HepG2 (cell line): ENCODE measurements around the gene CCDC57. TPM values are rescaled to one million over a fixed set of nuclear protein-coding genes. Genes with fewer than 3 reads are reported as not detected.

Experiments
- ERF ChIP-seq: IDR thresholded peaks from 2 replicates; pipeline ENCODE4 v1.6.1; 2018; ENCODE audit warnings: missing biosample characterization, missing genetic modification reagents
- SRSF1 ChIP-seq: fragments of 200-400 bp; formaldehyde crosslinking; optimal IDR thresholded peaks from 2 replicates; pipeline ENCODE3; 2017; ENCODE audit warnings: mild to moderate bottlenecking, low read depth, low read length, moderate library complexity
- SRY ChIP-seq: sonication (generic); formaldehyde crosslinking; IDR thresholded peaks from 2 replicates; pipeline ENCODE4 v1.8.0; 2022; ENCODE audit warnings: mild to moderate bottlenecking, missing genetic modification reagents
- ZBTB7B ChIP-seq: sonication (generic); formaldehyde crosslinking; IDR thresholded peaks from 2 replicates; pipeline ENCODE4 v1.4.0; 2020; ENCODE audit warnings: missing genetic modification reagents
- ZNF292 ChIP-seq: sonication (generic); formaldehyde crosslinking; IDR thresholded peaks from 2 replicates; pipeline ENCODE4 v1.8.1; 2022; ENCODE audit warnings: mild to moderate bottlenecking, low read depth, missing genetic modification reagents, borderline replicate concordance
- ZNF556 ChIP-seq: sonication (generic); formaldehyde crosslinking; IDR thresholded peaks from 2 replicates; pipeline ENCODE4 v1.4.0; 2020; ENCODE audit warnings: mild to moderate bottlenecking, missing genetic modification reagents, borderline replicate concordance
- polyA plus RNA-seq, 8 experiments: library from polyadenylated mRNA; depleted of rRNA in 3 of 8; stranded (reverse) in 7 of 8; unstranded in 1 of 8; fragments of >200 nt; fragmentation: Illumina TruSeq in 4 of 8; extraction: Trizol in 4 of 8; gene quantifications; 2 replicates each; pipeline versions ENCODE4 v1.2.1 to v1.2.3, GENCODE V29; 2011 to 2016; ENCODE audit warnings: low read depth in 4 of 8, missing spikeins in 1 of 8, mixed read lengths in 1 of 8; ENCODE audit not compliant: insufficient read depth in 1 of 8
- total RNA-seq, 5 experiments: library from RNA; depleted of rRNA; stranded (reverse); fragments of >200 nt; fragmentation: Illumina TruSeq; extraction: Trizol; gene quantifications; 2 replicates each; pipeline ENCODE4 v1.2.3, GENCODE V29; 2016; ENCODE audit warnings: low read depth in 1 of 5
- TF ChIP-seq, protein P1 (sequence below): sonication (generic); formaldehyde crosslinking; IDR thresholded peaks from 2 replicates; pipeline ENCODE4 v1.8.0; 2022; ENCODE audit warnings: missing genetic modification reagents, mild to moderate bottlenecking, borderline replicate concordance
- TF ChIP-seq, protein P2 (sequence below), 2 experiments: sonication (generic) in 1 of 2; formaldehyde crosslinking in 1 of 2; IDR thresholded peaks; 2 replicates each; pipeline versions ENCODE4 v1.4.0 to v1.6.1; 2018 to 2020; ENCODE audit warnings: missing genetic modification reagents in 2 of 2, borderline replicate concordance in 1 of 2, low read depth in 1 of 2, mild to moderate bottlenecking in 1 of 2, missing biosample characterization in 1 of 2
- TF ChIP-seq, protein P3 (sequence below): sonication (generic); formaldehyde crosslinking; IDR thresholded peaks from 2 replicates; pipeline ENCODE4; 2020; ENCODE audit warnings: missing genetic modification reagents, mild to moderate bottlenecking, borderline replicate concordance
- TF ChIP-seq, protein P4 (sequence below): sonication (generic); formaldehyde crosslinking; conservative IDR thresholded peaks from 2 replicates; pipeline ENCODE4 v1.8.1; 2023; ENCODE audit warnings: missing genetic modification reagents
- TF ChIP-seq, protein P5 (sequence below): sonication (generic); formaldehyde crosslinking; IDR thresholded peaks from 2 replicates; pipeline ENCODE4 v1.5.0; 2020; ENCODE audit warnings: mild to moderate bottlenecking, missing genetic modification reagents
- TF ChIP-seq, protein P6 (sequence below), 2 experiments: IDR thresholded peaks; 2 replicates each; pipeline ENCODE4 v1.6.1; 2011 to 2012; ENCODE audit warnings: low read length in 2 of 2, borderline replicate concordance in 1 of 2, low read depth in 1 of 2, mild to moderate bottlenecking in 1 of 2, moderate library complexity in 1 of 2

The CCDC57 gene
- total and polyA plus RNA-seq, 2 of the 13 experiments (the other 11 are each of a cell fraction or from before 2014, with no cell fraction given): 59.3 to 59.9 TPM

DNA sequence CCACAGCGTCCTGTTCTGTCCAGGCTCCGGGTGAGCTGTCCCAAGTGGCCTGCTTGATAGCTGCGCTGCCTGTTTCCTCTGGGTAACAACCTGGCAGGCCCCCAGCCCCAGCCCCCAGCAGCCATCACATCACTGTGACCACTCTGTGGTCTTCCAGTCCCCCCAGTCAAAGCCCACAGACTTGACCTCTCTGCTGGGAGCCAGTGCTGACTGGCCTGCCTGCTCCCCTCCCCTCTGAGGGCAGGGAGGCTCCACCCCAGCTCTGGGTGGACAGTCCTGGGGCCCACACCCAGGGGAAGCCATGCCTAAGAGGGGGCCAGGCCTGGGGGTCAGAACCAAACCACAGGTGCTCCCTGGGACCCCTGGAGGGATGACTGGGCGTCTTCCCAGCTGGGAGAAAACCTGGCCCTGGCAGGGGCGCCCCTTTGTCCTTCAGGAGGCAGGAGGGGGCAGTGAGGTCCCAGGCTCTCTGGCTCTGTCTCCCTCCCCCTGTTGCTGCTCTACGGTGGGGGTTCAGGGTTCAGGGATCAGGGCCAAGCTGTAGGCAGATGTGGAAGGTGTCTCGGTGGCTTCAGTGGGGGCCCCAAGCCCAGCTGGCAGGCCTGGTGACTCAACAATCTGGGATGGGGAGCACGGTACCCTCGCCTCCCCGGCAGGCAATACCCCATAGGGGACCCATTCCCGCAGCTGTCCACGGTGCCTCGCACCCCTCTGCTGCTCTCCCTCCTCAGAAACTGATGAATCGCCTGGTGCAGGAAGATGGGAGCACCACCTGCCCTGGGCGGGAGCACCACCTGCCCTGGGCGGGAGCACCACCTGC lies 14.4 kb upstream of the CCDC57 start (continued):
- TF ChIP-seq, protein P1, sequence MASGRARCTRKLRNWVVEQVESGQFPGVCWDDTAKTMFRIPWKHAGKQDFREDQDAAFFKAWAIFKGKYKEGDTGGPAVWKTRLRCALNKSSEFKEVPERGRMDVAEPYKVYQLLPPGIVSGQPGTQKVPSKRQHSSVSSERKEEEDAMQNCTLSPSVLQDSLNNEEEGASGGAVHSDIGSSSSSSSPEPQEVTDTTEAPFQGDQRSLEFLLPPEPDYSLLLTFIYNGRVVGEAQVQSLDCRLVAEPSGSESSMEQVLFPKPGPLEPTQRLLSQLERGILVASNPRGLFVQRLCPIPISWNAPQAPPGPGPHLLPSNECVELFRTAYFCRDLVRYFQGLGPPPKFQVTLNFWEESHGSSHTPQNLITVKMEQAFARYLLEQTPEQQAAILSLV: 0 out of 2 replicates have a peak, but pooled peaks have one; percentile 35
- TF ChIP-seq, protein P2, sequence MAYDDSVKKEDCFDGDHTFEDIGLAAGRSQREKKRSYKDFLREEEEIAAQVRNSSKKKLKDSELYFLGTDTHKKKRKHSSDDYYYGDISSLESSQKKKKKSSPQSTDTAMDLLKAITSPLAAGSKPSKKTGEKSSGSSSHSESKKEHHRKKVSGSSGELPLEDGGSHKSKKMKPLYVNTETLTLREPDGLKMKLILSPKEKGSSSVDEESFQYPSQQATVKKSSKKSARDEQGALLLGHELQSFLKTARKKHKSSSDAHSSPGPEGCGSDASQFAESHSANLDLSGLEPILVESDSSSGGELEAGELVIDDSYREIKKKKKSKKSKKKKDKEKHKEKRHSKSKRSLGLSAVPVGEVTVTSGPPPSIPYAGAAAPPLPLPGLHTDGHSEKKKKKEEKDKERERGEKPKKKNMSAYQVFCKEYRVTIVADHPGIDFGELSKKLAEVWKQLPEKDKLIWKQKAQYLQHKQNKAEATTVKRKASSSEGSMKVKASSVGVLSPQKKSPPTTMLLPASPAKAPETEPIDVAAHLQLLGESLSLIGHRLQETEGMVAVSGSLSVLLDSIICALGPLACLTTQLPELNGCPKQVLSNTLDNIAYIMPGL (CRISPR knock-in tag; IDR thresholded peaks at IDR 0.05; ENCODE audit: borderline replicate concordance in 1 of 2, low read depth in 1 of 2): peak; percentile 6 to 29; a peak in 1 of 4 replicates
- TF ChIP-seq ZNF556 (CRISPR knock-in tag) (peak; percentile 34; the same call in 1 of the 2 replicates), ZBTB7B (CRISPR knock-in tag) (peak; percentile 90), ZNF292 (CRISPR knock-in tag) (peak; percentile 38; the same call in 1 of the 2 replicates), SRSF1 (peak; percentile 92), ERF (CRISPR knock-in tag) (peak; percentile 56), SRY (0 out of 2 replicates have a peak, but pooled peaks have one; percentile 28)
- TF ChIP-seq, protein P3, sequence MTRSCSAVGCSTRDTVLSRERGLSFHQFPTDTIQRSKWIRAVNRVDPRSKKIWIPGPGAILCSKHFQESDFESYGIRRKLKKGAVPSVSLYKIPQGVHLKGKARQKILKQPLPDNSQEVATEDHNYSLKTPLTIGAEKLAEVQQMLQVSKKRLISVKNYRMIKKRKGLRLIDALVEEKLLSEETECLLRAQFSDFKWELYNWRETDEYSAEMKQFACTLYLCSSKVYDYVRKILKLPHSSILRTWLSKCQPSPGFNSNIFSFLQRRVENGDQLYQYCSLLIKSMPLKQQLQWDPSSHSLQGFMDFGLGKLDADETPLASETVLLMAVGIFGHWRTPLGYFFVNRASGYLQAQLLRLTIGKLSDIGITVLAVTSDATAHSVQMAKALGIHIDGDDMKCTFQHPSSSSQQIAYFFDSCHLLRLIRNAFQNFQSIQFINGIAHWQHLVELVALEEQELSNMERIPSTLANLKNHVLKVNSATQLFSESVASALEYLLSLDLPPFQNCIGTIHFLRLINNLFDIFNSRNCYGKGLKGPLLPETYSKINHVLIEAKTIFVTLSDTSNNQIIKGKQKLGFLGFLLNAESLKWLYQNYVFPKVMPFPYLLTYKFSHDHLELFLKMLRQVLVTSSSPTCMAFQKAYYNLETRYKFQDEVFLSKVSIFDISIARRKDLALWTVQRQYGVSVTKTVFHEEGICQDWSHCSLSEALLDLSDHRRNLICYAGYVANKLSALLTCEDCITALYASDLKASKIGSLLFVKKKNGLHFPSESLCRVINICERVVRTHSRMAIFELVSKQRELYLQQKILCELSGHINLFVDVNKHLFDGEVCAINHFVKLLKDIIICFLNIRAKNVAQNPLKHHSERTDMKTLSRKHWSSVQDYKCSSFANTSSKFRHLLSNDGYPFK: 0 out of 2 replicates have a peak, but pooled peaks have one; percentile 27
- TF ChIP-seq, protein P4, sequence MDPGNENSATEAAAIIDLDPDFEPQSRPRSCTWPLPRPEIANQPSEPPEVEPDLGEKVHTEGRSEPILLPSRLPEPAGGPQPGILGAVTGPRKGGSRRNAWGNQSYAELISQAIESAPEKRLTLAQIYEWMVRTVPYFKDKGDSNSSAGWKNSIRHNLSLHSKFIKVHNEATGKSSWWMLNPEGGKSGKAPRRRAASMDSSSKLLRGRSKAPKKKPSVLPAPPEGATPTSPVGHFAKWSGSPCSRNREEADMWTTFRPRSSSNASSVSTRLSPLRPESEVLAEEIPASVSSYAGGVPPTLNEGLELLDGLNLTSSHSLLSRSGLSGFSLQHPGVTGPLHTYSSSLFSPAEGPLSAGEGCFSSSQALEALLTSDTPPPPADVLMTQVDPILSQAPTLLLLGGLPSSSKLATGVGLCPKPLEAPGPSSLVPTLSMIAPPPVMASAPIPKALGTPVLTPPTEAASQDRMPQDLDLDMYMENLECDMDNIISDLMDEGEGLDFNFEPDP (CRISPR knock-in tag): 0 out of 2 replicates have a peak, but pooled peaks have one; percentile 78
- TF ChIP-seq, protein P5, sequence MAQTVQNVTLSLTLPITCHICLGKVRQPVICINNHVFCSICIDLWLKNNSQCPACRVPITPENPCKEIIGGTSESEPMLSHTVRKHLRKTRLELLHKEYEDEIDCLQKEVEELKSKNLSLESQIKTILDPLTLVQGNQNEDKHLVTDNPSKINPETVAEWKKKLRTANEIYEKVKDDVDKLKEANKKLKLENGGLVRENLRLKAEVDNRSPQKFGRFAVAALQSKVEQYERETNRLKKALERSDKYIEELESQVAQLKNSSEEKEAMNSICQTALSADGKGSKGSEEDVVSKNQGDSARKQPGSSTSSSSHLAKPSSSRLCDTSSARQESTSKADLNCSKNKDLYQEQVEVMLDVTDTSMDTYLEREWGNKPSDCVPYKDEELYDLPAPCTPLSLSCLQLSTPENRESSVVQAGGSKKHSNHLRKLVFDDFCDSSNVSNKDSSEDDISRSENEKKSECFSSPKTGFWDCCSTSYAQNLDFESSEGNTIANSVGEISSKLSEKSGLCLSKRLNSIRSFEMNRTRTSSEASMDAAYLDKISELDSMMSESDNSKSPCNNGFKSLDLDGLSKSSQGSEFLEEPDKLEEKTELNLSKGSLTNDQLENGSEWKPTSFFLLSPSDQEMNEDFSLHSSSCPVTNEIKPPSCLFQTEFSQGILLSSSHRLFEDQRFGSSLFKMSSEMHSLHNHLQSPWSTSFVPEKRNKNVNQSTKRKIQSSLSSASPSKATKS (CRISPR knock-in tag): no peak
- TF ChIP-seq, protein P6, sequence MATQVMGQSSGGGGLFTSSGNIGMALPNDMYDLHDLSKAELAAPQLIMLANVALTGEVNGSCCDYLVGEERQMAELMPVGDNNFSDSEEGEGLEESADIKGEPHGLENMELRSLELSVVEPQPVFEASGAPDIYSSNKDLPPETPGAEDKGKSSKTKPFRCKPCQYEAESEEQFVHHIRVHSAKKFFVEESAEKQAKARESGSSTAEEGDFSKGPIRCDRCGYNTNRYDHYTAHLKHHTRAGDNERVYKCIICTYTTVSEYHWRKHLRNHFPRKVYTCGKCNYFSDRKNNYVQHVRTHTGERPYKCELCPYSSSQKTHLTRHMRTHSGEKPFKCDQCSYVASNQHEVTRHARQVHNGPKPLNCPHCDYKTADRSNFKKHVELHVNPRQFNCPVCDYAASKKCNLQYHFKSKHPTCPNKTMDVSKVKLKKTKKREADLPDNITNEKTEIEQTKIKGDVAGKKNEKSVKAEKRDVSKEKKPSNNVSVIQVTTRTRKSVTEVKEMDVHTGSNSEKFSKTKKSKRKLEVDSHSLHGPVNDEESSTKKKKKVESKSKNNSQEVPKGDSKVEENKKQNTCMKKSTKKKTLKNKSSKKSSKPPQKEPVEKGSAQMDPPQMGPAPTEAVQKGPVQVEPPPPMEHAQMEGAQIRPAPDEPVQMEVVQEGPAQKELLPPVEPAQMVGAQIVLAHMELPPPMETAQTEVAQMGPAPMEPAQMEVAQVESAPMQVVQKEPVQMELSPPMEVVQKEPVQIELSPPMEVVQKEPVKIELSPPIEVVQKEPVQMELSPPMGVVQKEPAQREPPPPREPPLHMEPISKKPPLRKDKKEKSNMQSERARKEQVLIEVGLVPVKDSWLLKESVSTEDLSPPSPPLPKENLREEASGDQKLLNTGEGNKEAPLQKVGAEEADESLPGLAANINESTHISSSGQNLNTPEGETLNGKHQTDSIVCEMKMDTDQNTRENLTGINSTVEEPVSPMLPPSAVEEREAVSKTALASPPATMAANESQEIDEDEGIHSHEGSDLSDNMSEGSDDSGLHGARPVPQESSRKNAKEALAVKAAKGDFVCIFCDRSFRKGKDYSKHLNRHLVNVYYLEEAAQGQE (IDR thresholded peaks at IDR 0.05; ENCODE audit: borderline replicate concordance in 1 of 2, low read depth in 1 of 2, low read length in 2 of 2): no peak
